ENCODE results near the gene MXD3.

GRCh38 chr5:177295924-177296323 lies 15.8 kb downstream of the MXD3 start:
- TF ChIP-seq CTCF (IDR thresholded peaks at IDR 0.05) (no peak), POLR2A (IDR thresholded peaks at IDR 0.05) (no peak)
